Loucy (cell line): ENCODE measurements around the gene CASR.

Experiments
- EZH2phosphoT487 ChIP-seq: fragments of 200-600 bp; IDR thresholded peaks from 2 replicates; pipeline ENCODE4 v1.6.1; 2018; ENCODE audit warnings: antibody characterized with exemption, mild to moderate bottlenecking, moderate library complexity, borderline replicate concordance
- TF ChIP-seq, protein P1 (sequence below): fragments of 200-600 bp; sonication (generic); conservative IDR thresholded peaks from 2 replicates; pipeline ENCODE4 v1.5.1; 2014; ENCODE audit warnings: mild to moderate bottlenecking, antibody characterized with exemption, low read length

DNA sequence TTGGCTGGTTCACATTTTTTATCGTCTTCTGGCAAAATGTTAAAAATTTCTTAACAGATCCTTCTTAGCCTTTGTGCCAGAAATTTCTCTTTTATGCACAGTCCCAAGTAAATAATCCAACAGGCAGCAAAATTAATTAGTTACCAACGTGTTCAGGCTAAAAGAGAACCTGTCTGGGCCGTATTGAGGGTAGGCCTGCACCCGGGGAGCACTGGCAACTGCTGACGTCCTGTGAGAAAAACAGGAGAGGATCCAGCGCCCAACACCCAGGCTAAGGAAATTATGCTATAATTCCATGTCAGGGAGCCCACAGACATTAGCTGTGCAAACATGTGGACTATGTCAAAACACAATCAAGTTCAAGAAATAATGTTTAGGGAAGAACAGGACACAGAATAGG lies 110.9 kb downstream of the CASR start:
- TF ChIP-seq, protein P1, sequence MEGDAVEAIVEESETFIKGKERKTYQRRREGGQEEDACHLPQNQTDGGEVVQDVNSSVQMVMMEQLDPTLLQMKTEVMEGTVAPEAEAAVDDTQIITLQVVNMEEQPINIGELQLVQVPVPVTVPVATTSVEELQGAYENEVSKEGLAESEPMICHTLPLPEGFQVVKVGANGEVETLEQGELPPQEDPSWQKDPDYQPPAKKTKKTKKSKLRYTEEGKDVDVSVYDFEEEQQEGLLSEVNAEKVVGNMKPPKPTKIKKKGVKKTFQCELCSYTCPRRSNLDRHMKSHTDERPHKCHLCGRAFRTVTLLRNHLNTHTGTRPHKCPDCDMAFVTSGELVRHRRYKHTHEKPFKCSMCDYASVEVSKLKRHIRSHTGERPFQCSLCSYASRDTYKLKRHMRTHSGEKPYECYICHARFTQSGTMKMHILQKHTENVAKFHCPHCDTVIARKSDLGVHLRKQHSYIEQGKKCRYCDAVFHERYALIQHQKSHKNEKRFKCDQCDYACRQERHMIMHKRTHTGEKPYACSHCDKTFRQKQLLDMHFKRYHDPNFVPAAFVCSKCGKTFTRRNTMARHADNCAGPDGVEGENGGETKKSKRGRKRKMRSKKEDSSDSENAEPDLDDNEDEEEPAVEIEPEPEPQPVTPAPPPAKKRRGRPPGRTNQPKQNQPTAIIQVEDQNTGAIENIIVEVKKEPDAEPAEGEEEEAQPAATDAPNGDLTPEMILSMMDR: no peak
- no peak for TF ChIP-seq EZH2phosphoT487
